Cardiac fibroblast (primary cell): ENCODE measurements around the gene PLCG2.
"Not testable (repeated sequence)": the region's sequence is repeated elsewhere in the genome, so short reads cannot be mapped to it uniquely, and the experiment has no call there.

Experiments
- DNase-seq, 2 donors: peaks; one replicate each; pipeline versions ENCODE4 v3.0.0 to v3.0.0-alpha.2; 2010; ENCODE audit warnings: low read depth in 2 of 2
- H3K4me3 ChIP-seq, 2 donors: replicated peaks in 1 of 2; 1 replicate in 1 of 2; 2 replicates in 1 of 2; pipeline ENCODE4 v1.5.1; 2011; ENCODE audit warnings: low read depth in 2 of 2, low read length in 2 of 2, mild to moderate bottlenecking in 2 of 2, moderate library complexity in 1 of 2
- CTCF ChIP-seq: IDR thresholded peaks from one replicate; pipeline ENCODE4 v1.5.1; 2011; ENCODE audit warnings: low read depth, mild to moderate bottlenecking, low read length, inconsistent platforms

The PLCG2 gene

DNA sequence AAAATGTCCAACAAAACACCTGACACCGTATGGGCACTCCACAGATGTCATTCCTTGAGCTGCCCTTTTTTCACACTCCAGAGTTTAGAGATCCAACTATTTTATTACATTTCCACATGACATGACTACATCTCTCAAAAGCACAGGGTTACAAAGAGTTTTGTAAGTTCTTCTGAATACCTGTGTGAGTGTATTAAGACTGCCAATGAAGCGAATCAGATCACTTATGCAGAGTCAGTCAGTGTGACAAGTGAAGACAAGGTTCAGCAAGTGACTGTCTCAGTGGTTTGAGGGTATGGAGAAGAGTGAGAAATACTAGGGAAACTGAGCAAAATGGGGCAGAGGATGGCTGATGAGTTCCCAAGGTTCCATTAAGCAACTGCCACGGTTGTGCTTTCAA, 223.7 kb downstream of the PLCG2 start:
- no peak for DNase-seq
- no peak overlapping the region for H3K4me3 ChIP-seq
- no peak for TF ChIP-seq CTCF

DNA sequence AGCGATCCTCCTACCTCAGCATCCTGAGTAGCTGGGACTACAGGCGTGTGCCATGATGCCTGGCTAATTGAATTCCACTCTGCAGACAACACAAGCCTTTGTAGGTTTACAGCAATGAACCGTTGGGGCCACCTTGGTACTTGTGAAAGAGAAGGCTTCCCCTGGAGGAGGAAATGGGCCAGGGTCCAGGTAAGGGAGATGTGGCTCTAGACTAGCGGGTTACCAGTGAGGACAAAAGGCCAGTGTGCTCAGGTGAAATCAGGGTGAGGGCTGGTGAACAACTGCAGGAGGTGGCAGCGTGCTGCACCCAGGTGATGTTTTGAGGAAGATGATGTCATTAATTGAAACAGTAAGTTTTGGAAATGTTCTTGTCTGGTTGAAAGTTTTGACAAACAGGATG, 225.5 kb downstream of the PLCG2 start:
- no peak for DNase-seq
- H3K4me3 ChIP-seq: no peak overlapping the region
- TF ChIP-seq CTCF: no peak

GRCh38 chr16:82005027-82005830, 226.1 kb downstream of the PLCG2 start:
- H3K4me3 ChIP-seq: no peak overlapping the region
- no peak for TF ChIP-seq CTCF
- DNase-seq: no peak

- H3K4me3 ChIP-seq: no peak overlapping the region
- TF ChIP-seq CTCF: no peak
- DNase-seq: no peak
These were observed 226.9 kb downstream of the PLCG2 start for GRCh38 chr16:82006036-82006435.

DNA sequence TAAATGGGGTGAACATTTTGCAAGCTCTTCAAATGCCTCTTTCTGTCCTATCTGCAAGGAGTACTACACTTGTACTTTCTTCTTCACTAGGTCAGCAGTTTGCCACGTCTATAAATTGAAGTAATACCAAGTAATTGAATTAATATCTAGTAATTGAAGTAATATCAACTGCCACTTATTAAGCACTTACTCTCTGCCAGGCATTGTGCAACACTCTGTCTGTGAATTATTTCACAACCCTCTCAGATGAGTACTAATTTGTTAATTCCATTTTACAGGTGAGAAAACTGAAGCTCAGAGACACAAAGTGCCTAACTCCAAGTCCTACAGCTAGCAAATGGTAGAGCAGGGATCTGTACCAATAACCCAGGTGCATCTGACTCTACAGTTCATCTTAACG, 228.1 kb downstream of the PLCG2 start:
- TF ChIP-seq CTCF: no peak
- no peak for DNase-seq
- no peak overlapping the region for H3K4me3 ChIP-seq

- no peak for DNase-seq
- no peak for TF ChIP-seq CTCF
- no peak overlapping the region for H3K4me3 ChIP-seq
These were observed 230.0 kb downstream of the PLCG2 start for GRCh38 chr16:82008957-82009592.

DNA sequence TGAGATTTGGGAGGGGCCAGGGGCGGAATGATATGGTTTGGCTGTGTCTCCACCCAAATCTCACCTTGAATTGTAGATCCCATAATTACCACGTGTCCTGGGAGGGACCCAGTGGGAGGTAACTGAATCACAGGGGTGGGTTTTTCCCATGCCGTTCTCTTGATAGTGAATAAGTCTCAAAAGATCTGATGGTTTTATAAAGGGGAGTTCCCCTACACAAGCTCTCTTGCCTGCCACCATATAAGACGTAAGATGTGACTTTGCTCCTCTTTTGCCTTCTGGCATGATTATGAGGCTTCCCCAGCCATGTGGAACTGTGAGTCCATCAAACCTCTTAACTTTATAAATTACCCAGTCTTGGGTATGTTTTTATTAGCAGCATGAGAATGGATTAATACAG, 230.7 kb downstream of the PLCG2 start:
- not testable (repeated sequence) for DNase-seq, H3K4me3 ChIP-seq
